Globus pallidus (tissue), 1 donor: ENCODE data around the gene PCNX2.
A peak's percentile ranks its signal among the peaks of the same experiment; 100 is the strongest.

Experiments
- DNase-seq: peaks from one replicate; pipeline ENCODE4 v3.0.0-alpha.2; 2015; ENCODE audit warnings: low spot score

The PCNX2 gene

DNA sequence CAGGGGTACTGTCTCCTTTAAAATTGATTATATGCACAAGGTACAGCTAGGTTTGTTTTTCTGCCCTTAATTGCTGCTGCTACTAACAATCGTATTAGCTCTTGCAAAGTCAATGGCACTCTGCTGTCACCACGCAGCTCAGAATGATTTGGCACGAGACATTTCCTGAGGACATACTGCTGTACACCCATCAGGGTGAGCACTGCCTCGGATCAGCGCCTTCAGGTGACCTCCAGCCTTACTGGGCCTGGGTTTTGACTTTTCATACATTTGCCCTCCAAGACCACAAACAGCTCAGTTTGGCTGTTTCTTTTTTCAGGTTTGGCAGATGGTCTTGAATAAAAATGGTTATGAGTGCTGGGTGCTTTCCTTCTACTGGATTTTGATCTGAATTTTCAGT, 234.3 kb downstream of the PCNX2 start:
- DNase-seq: no peak

GRCh38 chr1:233060461-233060994, 235.0 kb downstream of the PCNX2 start:
- no peak for DNase-seq

- no peak for DNase-seq
Observed at GRCh38 chr1:233057836-233058235, 237.7 kb downstream of the PCNX2 start.

- no peak for DNase-seq
Observed at GRCh38 chr1:233055879-233056641, 239.5 kb downstream of the PCNX2 start.

- DNase-seq: peak; percentile 8
Observed at GRCh38 chr1:233045588-233045987, 249.9 kb downstream of the PCNX2 start.

- DNase-seq: no peak
Observed at GRCh38 chr1:233042834-233043233, 252.7 kb downstream of the PCNX2 start.

DNA sequence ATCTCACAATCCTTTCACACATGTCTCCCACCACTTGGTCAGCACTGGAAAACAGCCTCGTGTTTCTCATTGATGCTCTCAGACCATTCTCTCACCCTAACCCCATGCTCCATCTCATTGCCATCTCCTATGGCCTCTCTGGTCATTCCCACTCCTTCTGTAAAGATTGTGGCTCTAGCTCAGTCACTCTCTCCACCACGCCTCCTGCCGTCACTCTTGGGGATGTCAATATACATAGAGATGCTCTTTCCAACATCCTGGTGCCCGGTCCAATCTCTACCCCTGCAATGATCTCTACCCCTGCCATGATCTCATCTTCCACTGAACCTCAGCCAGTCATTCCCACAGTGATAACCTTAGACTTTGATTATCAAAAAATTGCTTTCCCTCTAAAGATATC, 255.0 kb downstream of the PCNX2 start:
- DNase-seq: no peak

DNA sequence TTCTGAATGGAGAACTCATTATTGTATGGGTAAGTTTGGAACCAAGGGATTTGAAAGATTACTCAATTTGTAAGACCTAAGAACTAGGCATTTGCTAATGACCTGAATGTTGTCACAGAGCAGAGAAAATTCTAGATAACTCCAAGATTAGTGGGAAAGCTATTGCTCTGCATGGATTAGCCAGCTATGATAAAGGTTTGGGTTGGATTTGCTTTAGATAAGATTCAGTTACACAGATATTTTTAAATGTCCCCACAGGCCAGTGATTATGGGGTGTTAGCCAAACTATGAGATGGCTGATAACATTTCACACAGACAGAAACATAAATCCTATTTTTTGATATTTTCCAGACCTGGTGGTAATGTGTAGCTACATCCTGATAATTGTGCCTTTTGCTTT, 256.9 kb downstream of the PCNX2 start:
- no peak for DNase-seq

DNA sequence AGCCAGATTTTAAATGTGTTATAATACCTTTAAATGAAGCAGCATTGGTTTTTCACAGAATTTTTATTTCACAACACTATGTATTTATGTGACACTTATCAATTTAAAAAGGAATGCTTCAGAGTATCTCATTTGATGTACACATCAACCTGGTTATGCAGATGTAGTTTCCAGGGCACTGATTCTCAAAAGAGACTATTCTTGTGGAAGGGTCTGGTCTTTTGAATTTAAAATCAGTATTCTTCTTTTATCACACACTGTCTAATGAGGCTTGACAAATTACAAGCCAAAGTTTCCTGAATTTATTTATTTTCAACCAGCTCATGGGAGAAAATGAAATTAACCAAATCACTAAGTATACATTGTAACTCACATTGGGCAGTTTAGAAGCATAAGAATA, 257.7 kb downstream of the PCNX2 start:
- DNase-seq: no peak

DNA sequence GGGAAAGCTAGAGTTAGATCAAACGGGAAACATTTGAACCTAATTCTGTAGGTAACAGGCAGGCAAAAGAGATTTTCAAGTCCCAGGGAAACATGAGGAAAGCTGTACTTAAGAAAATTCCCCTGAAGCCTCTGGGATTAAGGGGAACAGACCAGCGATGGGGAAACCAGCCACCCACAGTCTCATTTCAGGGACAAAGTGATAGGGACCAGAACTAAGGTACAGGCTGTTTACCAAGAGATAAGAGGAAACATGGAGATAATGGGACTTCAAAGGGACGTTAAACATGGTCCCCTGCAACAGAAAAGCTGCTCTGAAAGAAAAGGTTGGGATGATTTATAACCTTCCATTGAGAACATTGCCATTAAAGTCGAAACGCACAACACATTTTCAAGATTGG, 260.7 kb downstream of the PCNX2 start:
- DNase-seq: no peak

DNA sequence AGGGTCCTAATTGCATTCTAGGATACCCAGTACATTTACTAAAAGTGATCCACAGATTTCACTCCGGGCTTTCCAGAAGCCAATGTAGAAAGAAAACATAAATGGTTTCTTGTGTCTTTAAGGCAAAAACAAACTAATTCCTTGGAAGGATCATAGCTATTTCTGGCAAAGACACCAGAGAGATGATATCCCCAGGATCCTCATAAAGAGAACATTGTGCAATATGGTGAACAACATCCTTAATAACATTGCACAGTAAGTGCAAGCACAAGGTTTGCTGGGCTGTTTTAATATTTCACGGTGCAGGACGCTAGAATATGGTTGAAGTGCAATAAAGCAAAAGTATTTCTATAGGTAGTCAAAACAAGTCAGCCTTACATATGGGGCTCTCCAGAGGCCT, 262.2 kb downstream of the PCNX2 start:
- no peak for DNase-seq

DNA sequence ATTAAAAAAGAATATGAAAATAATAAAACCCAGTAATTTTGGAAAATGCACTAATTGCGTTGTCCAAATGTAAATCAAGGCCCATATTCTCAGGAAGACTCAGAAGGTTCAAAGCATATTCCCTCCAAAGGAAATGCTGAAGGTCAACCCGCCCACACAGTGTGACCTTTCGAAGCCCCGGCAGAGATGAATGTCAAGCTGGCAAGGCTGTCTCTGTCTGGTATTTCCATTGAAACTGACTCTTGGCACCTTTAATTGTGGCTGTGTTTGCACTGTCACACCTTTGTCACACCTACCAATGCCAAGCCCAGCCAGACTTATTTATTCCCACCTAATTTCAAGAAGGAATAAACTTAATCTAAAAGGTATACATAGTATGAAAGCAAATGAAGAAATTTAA, 262.6 kb downstream of the PCNX2 start:
- no peak for DNase-seq

DNA sequence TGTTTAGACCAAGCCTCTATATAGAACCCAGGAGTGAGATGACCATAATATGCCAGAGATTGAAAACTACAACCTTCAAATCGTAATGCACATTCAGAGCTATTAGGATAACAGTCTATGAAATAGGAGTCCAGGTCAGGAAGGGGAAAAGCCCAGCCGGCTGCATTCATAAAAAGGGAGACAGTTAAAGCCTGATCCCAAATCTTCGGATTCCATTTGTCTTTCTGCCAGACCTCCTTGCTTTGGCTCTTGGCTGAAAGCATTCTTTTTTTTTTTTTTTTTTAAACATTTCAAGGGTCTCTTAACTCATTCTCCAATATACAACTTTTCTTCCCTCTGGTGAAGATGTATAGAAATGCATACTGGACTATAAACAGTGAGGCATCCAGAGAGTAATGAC, 264.0 kb downstream of the PCNX2 start:
- DNase-seq: no peak

DNA sequence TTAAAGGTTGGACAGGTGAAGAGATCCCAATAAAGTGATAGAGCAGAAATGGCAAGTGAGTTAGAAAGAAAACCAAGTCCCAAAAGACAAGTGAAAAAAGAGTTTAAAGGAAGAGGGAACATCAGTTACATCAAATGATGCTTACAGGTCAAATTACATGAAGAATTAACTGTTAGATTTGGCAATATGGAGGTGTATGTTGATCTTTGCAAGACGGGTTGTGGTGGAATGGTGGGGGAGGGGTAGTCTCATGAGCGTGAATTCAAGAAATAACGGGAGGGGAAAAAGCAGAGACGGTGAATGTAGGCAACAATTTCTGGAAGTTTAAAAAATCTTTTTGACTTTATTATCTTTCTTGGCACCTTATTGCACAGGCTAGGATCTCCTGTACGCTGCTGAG, 268.5 kb downstream of the PCNX2 start:
- no peak for DNase-seq

GRCh38 chr1:233025567-233025966, 270.0 kb downstream of the PCNX2 start:
- DNase-seq: no peak

DNA sequence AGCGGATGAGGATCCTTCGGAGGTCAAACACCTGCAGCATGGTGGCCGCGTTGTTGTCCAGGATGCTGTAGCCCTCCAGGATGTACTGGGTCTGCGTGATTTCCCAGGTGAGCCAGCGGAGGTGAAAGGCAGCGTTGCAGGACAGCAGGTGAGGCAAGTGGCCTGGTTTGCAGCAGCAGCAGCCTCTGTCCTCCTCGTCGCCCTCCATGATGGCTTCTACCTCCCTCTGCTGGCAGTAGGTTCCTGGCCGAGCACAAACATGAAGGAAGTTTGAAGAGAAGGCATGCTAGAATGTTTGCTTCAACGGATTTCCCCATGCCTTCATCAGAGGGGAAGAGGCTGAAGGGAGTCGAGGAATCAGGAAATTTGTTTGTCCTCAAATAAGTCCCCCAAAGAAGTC, 270.4 kb downstream of the PCNX2 start:
- DNase-seq: peak; percentile 45

DNA sequence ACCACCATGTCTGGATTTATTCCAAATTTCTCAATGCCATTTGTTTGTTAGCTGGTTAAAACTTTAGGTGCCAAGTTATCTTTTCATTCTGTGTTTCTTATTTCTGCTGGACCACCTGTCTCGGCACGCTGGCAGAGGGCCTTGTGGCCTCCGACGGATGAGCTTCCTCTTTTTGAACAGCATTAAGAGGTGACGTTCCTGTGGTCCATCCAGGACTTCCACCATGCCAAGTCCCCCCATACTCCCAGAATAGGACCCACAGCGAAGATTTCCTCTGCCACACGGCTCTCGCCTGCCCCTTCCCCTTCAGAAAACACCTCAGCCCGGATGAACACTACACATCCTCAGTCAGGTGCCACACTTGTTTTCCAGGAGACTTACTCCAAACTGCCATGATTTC, 271.3 kb downstream of the PCNX2 start:
- DNase-seq: no peak

- no peak for DNase-seq
Observed at GRCh38 chr1:233022246-233022645, 273.3 kb downstream of the PCNX2 start.

DNA sequence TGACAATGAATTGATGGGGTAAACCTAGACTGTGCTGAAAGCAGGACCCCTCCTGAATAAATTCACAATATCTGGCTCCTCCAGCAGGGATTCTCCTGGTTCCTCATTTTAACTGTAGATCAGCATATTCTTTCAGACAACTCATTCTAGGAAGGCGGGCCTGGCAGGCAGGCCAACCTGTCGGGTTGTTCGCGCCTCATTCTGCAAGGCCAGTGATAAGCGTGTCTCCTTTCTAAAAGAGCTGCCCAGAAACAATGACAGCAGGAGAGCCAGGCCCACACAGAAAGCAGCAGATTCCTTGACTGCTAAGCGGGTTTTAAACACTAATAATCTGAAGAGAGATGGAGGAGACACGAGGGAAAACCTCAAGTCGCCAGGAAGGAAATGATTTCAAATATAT, 275.1 kb downstream of the PCNX2 start:
- DNase-seq: no peak

GRCh38 chr1:233019778-233020325, 275.7 kb downstream of the PCNX2 start:
- DNase-seq: no peak

GRCh38 chr1:233019083-233019482, 276.4 kb downstream of the PCNX2 start:
- no peak for DNase-seq

DNA sequence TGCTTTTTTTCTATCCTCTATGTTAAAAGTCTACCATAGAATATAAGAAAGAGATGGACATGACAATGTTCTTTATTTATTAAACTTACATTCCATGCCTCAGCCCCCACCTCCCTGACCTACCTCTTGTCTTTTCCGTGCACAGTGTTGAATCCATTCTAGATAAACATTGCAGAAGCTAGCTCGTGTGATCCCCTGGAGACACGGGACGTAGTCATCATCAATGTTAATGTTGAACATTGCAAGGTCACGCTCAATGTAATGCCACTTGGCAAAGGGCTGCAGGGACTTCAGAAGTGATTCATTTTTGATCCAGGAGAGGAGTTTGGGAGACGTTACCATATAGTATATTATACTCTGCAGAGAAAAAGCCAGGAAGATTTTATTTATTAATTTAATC, 278.7 kb downstream of the PCNX2 start:
- DNase-seq: no peak

DNA sequence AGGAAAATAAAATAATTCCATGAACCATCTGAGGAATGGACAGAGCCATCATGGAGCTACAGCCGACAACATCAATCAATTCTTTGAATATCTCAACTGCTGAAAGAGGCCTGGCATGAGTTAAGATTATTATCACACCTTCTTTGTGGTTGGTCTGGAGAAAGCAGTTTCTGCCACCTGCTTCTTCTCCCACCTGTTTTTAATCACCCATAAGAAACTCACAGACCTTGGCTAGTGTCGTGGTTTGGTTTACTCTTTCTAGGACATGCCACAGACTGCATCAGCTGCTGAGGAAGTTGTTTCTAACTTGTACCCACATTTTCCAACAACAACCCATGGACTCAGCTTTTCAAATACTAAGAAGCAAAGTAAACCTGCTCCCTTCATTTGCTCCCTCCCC, 279.6 kb downstream of the PCNX2 start:
- no peak for DNase-seq

GRCh38 chr1:233012021-233012420, 283.5 kb downstream of the PCNX2 start:
- no peak for DNase-seq
